Measurements from ENCODE around the gene PLB1.

Gene PLB1

DNA sequence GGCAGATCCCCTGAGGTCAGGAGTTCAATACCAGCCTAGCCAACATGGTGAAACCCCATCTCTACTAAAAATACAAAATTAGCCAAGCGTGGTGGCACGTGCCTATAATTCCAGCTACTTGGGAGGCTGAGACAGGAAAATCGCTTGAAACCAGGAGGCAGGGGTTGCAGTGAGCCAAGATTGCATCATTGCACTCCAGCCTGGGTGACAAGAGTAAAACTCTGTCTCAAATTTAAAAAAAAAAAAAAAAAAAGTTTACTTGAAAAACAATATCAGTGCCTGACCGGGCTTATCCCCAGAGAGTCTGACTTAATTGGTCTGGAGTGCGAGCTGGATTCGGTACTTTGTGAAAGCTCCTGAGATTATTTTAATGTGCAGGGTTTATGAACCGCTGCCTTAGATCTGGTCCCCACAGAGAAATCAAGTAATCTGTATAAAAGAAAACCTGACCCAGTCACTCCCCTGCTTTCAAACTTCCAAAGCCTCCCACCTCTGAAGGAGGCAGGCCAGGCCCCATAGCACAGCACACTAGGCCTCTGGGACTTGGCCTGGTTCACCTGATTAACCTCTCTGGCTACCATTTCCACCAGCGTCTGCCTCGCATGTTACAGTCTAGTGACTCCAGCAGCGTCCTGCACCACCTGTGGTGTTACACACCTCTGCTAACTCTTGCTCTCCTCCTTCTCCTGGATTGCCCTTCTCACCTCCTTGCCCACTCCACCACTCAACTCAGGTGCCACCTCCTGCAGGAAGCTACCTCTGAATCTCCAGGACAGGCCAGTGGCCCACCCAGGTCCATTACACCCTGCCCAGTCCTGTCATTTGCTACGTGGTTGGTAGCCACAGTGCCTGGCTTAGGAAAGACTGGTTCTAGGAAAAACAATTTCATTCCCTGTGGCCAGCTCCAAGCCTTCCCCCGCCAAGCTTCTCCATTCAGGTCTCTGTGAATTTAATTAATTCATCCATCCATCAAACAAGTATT is 141.5 kb downstream of the PLB1 start:
- Histone ChIP-seq H3K27me3 (ENCODE audit: control insufficient read depth in 5 of 5, insufficient read depth in 4 of 5, low read length in 5 of 5) (no peaks in the 10 kb centered on the region), H3K36me3 (ENCODE audit: control insufficient read depth in 5 of 5, insufficient read depth in 5 of 5, low read length in 5 of 5) (peaks cover 0 to 10% (median 0%) of the 10 kb centered on the region in 5 donors), H3K9me3 (ENCODE audit: control insufficient read depth in 5 of 5, low read length in 5 of 5) (no peaks in the 10 kb centered on the region), H3K9ac (ENCODE audit: low read length in 5 of 5) (no peak overlapping the region), H3K27ac (ENCODE audit: low read depth, low read length) (no peak overlapping the region), H3K4me1 (ENCODE audit: control insufficient read depth in 5 of 5, insufficient read depth in 5 of 5, low read length in 5 of 5) (peaks cover 0 to 11% (median 0%) of the 10 kb centered on the region in 5 donors), H3K4me3 (ENCODE audit: low read depth in 1 of 5, low read length in 5 of 5) (no peak overlapping the region)

- H3K4me1 ChIP-seq (ENCODE audit: control insufficient read depth in 5 of 5, insufficient read depth in 5 of 5, low read length in 5 of 5): peaks cover 0 to 11% (median 0%) of the 10 kb centered on the region in 5 donors
- H3K36me3 ChIP-seq (ENCODE audit: control insufficient read depth in 5 of 5, insufficient read depth in 5 of 5, low read length in 5 of 5): peaks cover 0 to 10% (median 0%) of the 10 kb centered on the region in 5 donors
- H3K27me3 ChIP-seq (ENCODE audit: control insufficient read depth in 5 of 5, insufficient read depth in 4 of 5, low read length in 5 of 5): no peaks in the 10 kb centered on the region
- H3K4me3 ChIP-seq (ENCODE audit: low read depth in 1 of 5, low read length in 5 of 5): no peak overlapping the region
- H3K27ac ChIP-seq (ENCODE audit: low read depth, low read length): no peak overlapping the region
- no peak overlapping the region for H3K9ac ChIP-seq (ENCODE audit: low read length in 5 of 5)
- no peaks in the 10 kb centered on the region for H3K9me3 ChIP-seq (ENCODE audit: control insufficient read depth in 5 of 5, low read length in 5 of 5)
Observed at GRCh38 chr2:28638102-28638501, 142.2 kb downstream of the PLB1 start.

DNA sequence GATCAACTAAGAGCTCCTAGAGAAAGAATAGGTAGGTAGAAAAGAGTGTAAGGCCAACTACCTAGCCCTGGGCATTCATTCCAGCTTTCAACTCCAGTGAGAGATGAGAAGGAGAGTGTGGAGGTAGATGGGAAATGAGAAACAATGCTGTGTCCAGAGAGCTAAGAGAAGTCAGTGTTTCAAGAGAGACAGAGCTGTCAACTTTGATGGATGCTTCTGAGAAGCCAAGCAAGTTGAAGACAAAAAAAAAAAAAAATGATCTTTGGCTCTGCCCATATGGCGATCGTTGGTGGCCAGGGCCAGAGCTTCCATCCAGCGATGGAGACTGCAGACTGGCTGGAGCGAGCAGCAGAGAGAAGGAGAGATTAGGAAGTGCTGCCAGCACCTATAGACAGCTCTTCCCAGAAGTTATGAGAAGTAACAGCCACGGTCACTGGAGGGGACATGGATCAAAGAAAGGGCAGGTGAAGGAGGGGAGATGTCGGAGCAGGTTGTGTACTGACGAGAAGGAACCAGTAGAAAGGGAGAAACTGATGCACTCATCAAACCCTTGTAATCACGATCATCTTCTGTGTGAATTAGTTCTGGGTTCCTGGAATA is 143.3 kb downstream of the PLB1 start:
- no peaks in the 10 kb centered on the region for H3K27me3 ChIP-seq (ENCODE audit: control insufficient read depth in 5 of 5, insufficient read depth in 4 of 5, low read length in 5 of 5)
- H3K36me3 ChIP-seq (ENCODE audit: control insufficient read depth in 5 of 5, insufficient read depth in 5 of 5, low read length in 5 of 5): peaks cover 0 to 7% (median 0%) of the 10 kb centered on the region in 5 donors
- H3K27ac ChIP-seq (ENCODE audit: low read depth, low read length): no peak overlapping the region
- peaks cover 0 to 11% (median 0%) of the 10 kb centered on the region in 5 donors for H3K4me1 ChIP-seq (ENCODE audit: control insufficient read depth in 5 of 5, insufficient read depth in 5 of 5, low read length in 5 of 5)
- no peak overlapping the region for H3K4me3 ChIP-seq (ENCODE audit: low read depth in 1 of 5, low read length in 5 of 5)
- no peak overlapping the region for H3K9ac ChIP-seq (ENCODE audit: low read length in 5 of 5)
- H3K9me3 ChIP-seq (ENCODE audit: control insufficient read depth in 5 of 5, low read length in 5 of 5): no peaks in the 10 kb centered on the region

DNA sequence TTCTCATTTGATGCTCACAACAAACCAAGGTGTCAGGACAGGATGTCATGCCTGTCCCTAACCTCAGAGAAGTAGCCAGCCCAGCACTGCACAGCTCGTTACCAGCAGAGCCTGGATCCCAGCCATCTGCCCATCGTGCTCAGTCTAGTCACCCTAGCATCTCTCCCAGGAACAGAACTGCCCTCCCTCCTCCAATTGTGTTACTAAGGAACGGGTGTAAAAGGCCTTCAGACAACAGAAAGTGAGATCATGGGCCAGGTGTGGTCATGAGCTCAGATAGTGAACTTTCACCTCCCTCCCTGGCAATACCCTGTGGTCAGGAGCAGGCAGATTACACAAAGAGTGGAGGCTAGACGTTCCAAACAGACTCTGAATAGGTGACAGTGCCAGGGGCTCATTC is 144.0 kb downstream of the PLB1 start:
- peaks cover 0 to 7% (median 0%) of the 10 kb centered on the region in 5 donors for H3K36me3 ChIP-seq (ENCODE audit: control insufficient read depth in 5 of 5, insufficient read depth in 5 of 5, low read length in 5 of 5)
- H3K9me3 ChIP-seq (ENCODE audit: control insufficient read depth in 5 of 5, low read length in 5 of 5): no peaks in the 10 kb centered on the region
- no peak overlapping the region for H3K27ac ChIP-seq (ENCODE audit: low read depth, low read length)
- H3K27me3 ChIP-seq (ENCODE audit: control insufficient read depth in 5 of 5, insufficient read depth in 4 of 5, low read length in 5 of 5): no peaks in the 10 kb centered on the region
- peaks cover 0 to 11% (median 0%) of the 10 kb centered on the region in 5 donors for H3K4me1 ChIP-seq (ENCODE audit: control insufficient read depth in 5 of 5, insufficient read depth in 5 of 5, low read length in 5 of 5)
- H3K4me3 ChIP-seq (ENCODE audit: low read depth in 1 of 5, low read length in 5 of 5): no peak overlapping the region
- H3K9ac ChIP-seq (ENCODE audit: low read length in 5 of 5): no peak overlapping the region

DNA sequence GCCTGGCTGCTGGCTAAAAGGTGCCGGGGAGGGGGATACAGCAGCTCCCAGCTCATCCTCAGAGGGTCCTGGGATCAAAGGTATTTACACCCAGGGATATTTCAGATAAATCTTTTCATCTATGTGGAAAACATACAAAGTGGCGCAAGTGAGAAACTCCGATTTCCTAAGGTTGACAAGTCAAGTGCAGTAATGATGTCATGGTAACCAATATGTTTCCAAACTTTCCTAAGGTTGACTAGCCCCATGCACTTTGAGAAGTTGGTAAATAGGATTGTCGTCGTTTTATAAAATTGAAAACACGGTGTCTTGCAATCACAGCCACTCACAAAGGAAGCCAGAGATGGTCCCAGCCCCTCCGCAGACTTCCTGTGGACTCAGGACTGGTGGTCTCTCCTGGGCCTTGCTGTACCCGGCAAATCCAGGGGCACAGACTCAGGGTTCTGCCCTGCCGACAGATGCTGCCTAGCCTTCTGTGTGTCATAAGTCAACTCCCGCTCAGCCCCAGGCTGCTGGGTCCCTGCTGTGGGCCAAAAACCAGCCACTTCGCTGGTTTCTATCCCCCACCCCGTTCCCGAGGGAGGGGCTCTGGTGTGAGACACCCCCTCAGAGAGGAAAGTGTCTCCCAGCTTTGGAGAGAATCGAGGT is 144.5 kb downstream of the PLB1 start:
- Histone ChIP-seq H3K4me1 (ENCODE audit: control insufficient read depth in 5 of 5, insufficient read depth in 5 of 5, low read length in 5 of 5) (peaks cover 0 to 8% (median 0%) of the 10 kb centered on the region in 5 donors), H3K4me3 (ENCODE audit: low read depth in 1 of 5, low read length in 5 of 5) (no peak overlapping the region), H3K9me3 (ENCODE audit: control insufficient read depth in 5 of 5, low read length in 5 of 5) (no peaks in the 10 kb centered on the region), H3K27me3 (ENCODE audit: control insufficient read depth in 5 of 5, insufficient read depth in 4 of 5, low read length in 5 of 5) (no peaks in the 10 kb centered on the region), H3K36me3 (ENCODE audit: control insufficient read depth in 5 of 5, insufficient read depth in 5 of 5, low read length in 5 of 5) (peaks cover 0 to 7% (median 0%) of the 10 kb centered on the region in 5 donors), H3K9ac (ENCODE audit: low read length in 5 of 5) (no peak overlapping the region), H3K27ac (ENCODE audit: low read depth, low read length) (no peak overlapping the region)

- Histone ChIP-seq H3K4me3 (ENCODE audit: low read depth in 1 of 5, low read length in 5 of 5) (no peak overlapping the region), H3K9me3 (ENCODE audit: control insufficient read depth in 5 of 5, low read length in 5 of 5) (no peaks in the 10 kb centered on the region), H3K4me1 (ENCODE audit: control insufficient read depth in 5 of 5, insufficient read depth in 5 of 5, low read length in 5 of 5) (peaks cover 0 to 3% (median 0%) of the 10 kb centered on the region in 5 donors), H3K9ac (ENCODE audit: low read length in 5 of 5) (no peak overlapping the region), H3K36me3 (ENCODE audit: control insufficient read depth in 5 of 5, insufficient read depth in 5 of 5, low read length in 5 of 5) (peaks cover 0 to 5% (median 0%) of the 10 kb centered on the region in 5 donors), H3K27me3 (ENCODE audit: control insufficient read depth in 5 of 5, insufficient read depth in 4 of 5, low read length in 5 of 5) (no peaks in the 10 kb centered on the region), H3K27ac (ENCODE audit: low read depth, low read length) (no peak overlapping the region)
Observed at GRCh38 chr2:28640908-28641300, 145.0 kb downstream of the PLB1 start.

DNA sequence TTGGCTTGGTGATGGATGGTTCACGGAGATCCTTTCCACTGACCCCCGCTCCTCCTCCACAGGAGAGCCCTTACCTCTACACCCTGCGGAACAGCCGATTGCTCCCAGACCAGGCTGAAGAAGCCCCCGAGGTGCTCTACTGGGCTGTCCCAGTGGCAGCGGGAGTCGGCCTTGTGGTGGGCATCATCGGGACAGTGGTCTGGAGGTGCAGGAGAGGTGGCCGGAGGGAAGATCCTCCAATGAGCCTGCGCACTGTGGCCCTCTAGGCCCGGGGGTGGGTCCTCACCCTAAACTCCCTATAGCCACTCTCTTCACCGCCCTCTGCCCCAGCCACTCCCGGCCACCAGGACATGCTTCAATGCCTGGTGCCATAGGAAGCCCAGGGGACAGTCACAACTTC is 146.9 kb downstream of the PLB1 start:
- Histone ChIP-seq H3K9ac (ENCODE audit: low read length in 5 of 5) (no peak overlapping the region), H3K4me3 (ENCODE audit: low read depth in 1 of 5, low read length in 5 of 5) (no peak overlapping the region), H3K27me3 (ENCODE audit: control insufficient read depth in 5 of 5, insufficient read depth in 4 of 5, low read length in 5 of 5) (no peaks in the 10 kb centered on the region), H3K4me1 (ENCODE audit: control insufficient read depth in 5 of 5, insufficient read depth in 5 of 5, low read length in 5 of 5) (no peaks in the 10 kb centered on the region), H3K27ac (ENCODE audit: low read depth, low read length) (no peak overlapping the region), H3K36me3 (ENCODE audit: control insufficient read depth in 5 of 5, insufficient read depth in 5 of 5, low read length in 5 of 5) (no peaks in the 10 kb centered on the region), H3K9me3 (ENCODE audit: control insufficient read depth in 5 of 5, low read length in 5 of 5) (no peaks in the 10 kb centered on the region)

- H3K9ac ChIP-seq (ENCODE audit: low read length in 5 of 5): no peak overlapping the region
- H3K27ac ChIP-seq (ENCODE audit: low read depth, low read length): no peak overlapping the region
- no peaks in the 10 kb centered on the region for H3K9me3 ChIP-seq (ENCODE audit: control insufficient read depth in 5 of 5, low read length in 5 of 5)
- no peak overlapping the region for H3K4me3 ChIP-seq (ENCODE audit: low read depth in 1 of 5, low read length in 5 of 5)
- H3K27me3 ChIP-seq (ENCODE audit: control insufficient read depth in 5 of 5, insufficient read depth in 4 of 5, low read length in 5 of 5): no peaks in the 10 kb centered on the region
- H3K4me1 ChIP-seq (ENCODE audit: control insufficient read depth in 5 of 5, insufficient read depth in 5 of 5, low read length in 5 of 5): no peaks in the 10 kb centered on the region
- H3K36me3 ChIP-seq (ENCODE audit: control insufficient read depth in 5 of 5, insufficient read depth in 5 of 5, low read length in 5 of 5): no peaks in the 10 kb centered on the region
Observed at GRCh38 chr2:28643327-28643726, 147.5 kb downstream of the PLB1 start.

GRCh38 chr2:28643911-28644334 is 148.1 kb downstream of the PLB1 start:
- Histone ChIP-seq H3K4me3 (ENCODE audit: low read depth in 1 of 5, low read length in 5 of 5) (no peak overlapping the region), H3K36me3 (ENCODE audit: control insufficient read depth in 5 of 5, insufficient read depth in 5 of 5, low read length in 5 of 5) (no peaks in the 10 kb centered on the region), H3K4me1 (ENCODE audit: control insufficient read depth in 5 of 5, insufficient read depth in 5 of 5, low read length in 5 of 5) (peaks cover 0 to 3% (median 0%) of the 10 kb centered on the region in 5 donors), H3K9me3 (ENCODE audit: control insufficient read depth in 5 of 5, low read length in 5 of 5) (no peaks in the 10 kb centered on the region), H3K27me3 (ENCODE audit: control insufficient read depth in 5 of 5, insufficient read depth in 4 of 5, low read length in 5 of 5) (no peaks in the 10 kb centered on the region), H3K27ac (ENCODE audit: low read depth, low read length) (no peak overlapping the region), H3K9ac (ENCODE audit: low read length in 5 of 5) (no peak overlapping the region)

DNA sequence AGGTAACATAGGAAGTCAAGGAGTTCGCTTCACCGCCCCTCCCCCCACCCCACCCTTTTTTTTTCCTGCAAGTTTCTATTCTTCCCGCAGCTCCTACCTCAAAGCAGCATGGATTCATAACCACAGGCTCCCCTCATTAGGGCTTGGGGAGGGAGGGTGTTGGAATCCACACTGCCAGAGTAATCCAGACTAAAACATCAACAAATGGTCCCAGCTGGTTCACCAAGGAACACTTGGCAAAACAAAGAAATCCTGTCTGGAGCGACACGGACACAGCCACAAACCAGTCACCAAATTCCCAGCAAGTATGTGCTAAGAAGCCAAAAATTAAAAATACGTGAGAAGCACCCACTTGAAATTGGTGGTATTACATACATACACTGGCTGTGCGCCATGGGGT is 148.9 kb downstream of the PLB1 start:
- no peak overlapping the region for H3K27ac ChIP-seq (ENCODE audit: low read depth, low read length)
- H3K4me3 ChIP-seq (ENCODE audit: low read depth in 1 of 5, low read length in 5 of 5): no peak overlapping the region
- H3K36me3 ChIP-seq (ENCODE audit: control insufficient read depth in 5 of 5, insufficient read depth in 5 of 5, low read length in 5 of 5): no peaks in the 10 kb centered on the region
- H3K9me3 ChIP-seq (ENCODE audit: control insufficient read depth in 5 of 5, low read length in 5 of 5): no peaks in the 10 kb centered on the region
- H3K4me1 ChIP-seq (ENCODE audit: control insufficient read depth in 5 of 5, insufficient read depth in 5 of 5, low read length in 5 of 5): peaks cover 0 to 3% (median 0%) of the 10 kb centered on the region in 5 donors
- H3K27me3 ChIP-seq (ENCODE audit: control insufficient read depth in 5 of 5, insufficient read depth in 4 of 5, low read length in 5 of 5): no peaks in the 10 kb centered on the region
- no peak overlapping the region for H3K9ac ChIP-seq (ENCODE audit: low read length in 5 of 5)

Measured in subcutaneous abdominal adipose tissue (tissue), 5 donors.